HG02571 (cell line): Measurements from ENCODE around the gene GALNT17.

ENCODE experiments used
- ATAC-seq: cut with Tn5 transposase; IDR thresholded peaks from one replicate; pipeline ENCODE4 v1.9.1; 2021; ENCODE audit warnings: mild to moderate bottlenecking, moderate library complexity; ENCODE audit not compliant: unreplicated experiment

The GALNT17 gene

GRCh38 chr7:71132127-71132376, at the start of gene GALNT17:
Gene GALNT17, plus strand, starts transcription at chr7:71132144.
- no peak for ATAC-seq

GRCh38 chr7:71095266-71095860, 36.6 kb upstream of the GALNT17 start:
- no peak for ATAC-seq

GRCh38 chr7:71096351-71096750, 35.6 kb upstream of the GALNT17 start:
- ATAC-seq: no peak

GRCh38 chr7:71106226-71106625, 25.7 kb upstream of the GALNT17 start:
- ATAC-seq: no peak

- no peak for ATAC-seq
Observed at GRCh38 chr7:71112436-71112835, 19.5 kb upstream of the GALNT17 start.

GRCh38 chr7:71120096-71120495, 11.8 kb upstream of the GALNT17 start:
- ATAC-seq: no peak

- no peak for ATAC-seq
Observed at GRCh38 chr7:71129126-71129525, 2.8 kb upstream of the GALNT17 start.

- no peak for ATAC-seq
Observed at GRCh38 chr7:71130031-71130679, 1.8 kb upstream of the GALNT17 start.

- no peak for ATAC-seq
Observed at GRCh38 chr7:71131256-71132126, 453 bp upstream of the GALNT17 start.

- no peak for ATAC-seq
Observed at GRCh38 chr7:71132377-71133231, 660 bp downstream of the GALNT17 start.

- ATAC-seq: no peak
Observed at GRCh38 chr7:71133232-71133622, 1.3 kb downstream of the GALNT17 start.

- ATAC-seq: no peak
Observed at GRCh38 chr7:71133856-71134255, 1.9 kb downstream of the GALNT17 start.

- no peak for ATAC-seq
Observed at GRCh38 chr7:71135116-71135515, 3.2 kb downstream of the GALNT17 start.

- ATAC-seq: no peak
Observed at GRCh38 chr7:71135663-71136062, 3.7 kb downstream of the GALNT17 start.

GRCh38 chr7:71137479-71137878, 5.5 kb downstream of the GALNT17 start:
- ATAC-seq: no peak

- ATAC-seq: no peak
Observed at GRCh38 chr7:71140264-71140663, 8.3 kb downstream of the GALNT17 start.

GRCh38 chr7:71144963-71145362, 13.0 kb downstream of the GALNT17 start:
- ATAC-seq: no peak

- ATAC-seq: no peak
Observed at GRCh38 chr7:71145906-71146901, 14.3 kb downstream of the GALNT17 start.

- no peak for ATAC-seq
Observed at GRCh38 chr7:71148098-71148497, 16.2 kb downstream of the GALNT17 start.

- no peak for ATAC-seq
Observed at GRCh38 chr7:71155236-71155635, 23.3 kb downstream of the GALNT17 start.
